HEK293 (cell line): ENCODE data around the gene CTPS1.

Experiments
- CTCF ChIP-seq: fragments of 450-650 bp; formaldehyde crosslinking; IDR thresholded peaks from 2 replicates; pipeline ENCODE4 v1.5.1; 2016; ENCODE audit warnings: missing biosample characterization, missing genetic modification characterization
- ZFP37 ChIP-seq: fragments of 450-650 bp; formaldehyde crosslinking; IDR thresholded peaks from 2 replicates; pipeline ENCODE4 v1.5.1; 2016; ENCODE audit warnings: missing biosample characterization, missing genetic modification characterization
- ZNF18 ChIP-seq: fragments of 450-650 bp; formaldehyde crosslinking; IDR thresholded peaks from 2 replicates; pipeline ENCODE4 v1.5.1; 2016; ENCODE audit warnings: missing biosample characterization, missing genetic modification characterization
- ZNF23 ChIP-seq: fragments of 450-650 bp; formaldehyde crosslinking; IDR thresholded peaks from 2 replicates; pipeline ENCODE4 v1.5.1; 2016; ENCODE audit warnings: missing biosample characterization, missing genetic modification characterization, borderline replicate concordance
- ZNF544 ChIP-seq: fragments of 450-650 bp; formaldehyde crosslinking; IDR thresholded peaks from 2 replicates; pipeline ENCODE4 v1.5.0; 2017; ENCODE audit warnings: missing biosample characterization, missing genetic modification characterization
- ZNF571 ChIP-seq: fragments of 450-650 bp; formaldehyde crosslinking; IDR thresholded peaks from 2 replicates; pipeline ENCODE4 v1.5.0; 2017; ENCODE audit warnings: missing biosample characterization, missing genetic modification characterization
- ZNF626 ChIP-seq: fragments of 450-650 bp; sonication (Bioruptor Pico); formaldehyde crosslinking; IDR thresholded peaks from 2 replicates; pipeline ENCODE4 v1.5.1; 2018; ENCODE audit warnings: missing biosample characterization, missing genetic modification characterization, inconsistent platforms
- ZNF639 ChIP-seq: fragments of 450-650 bp; formaldehyde crosslinking; IDR thresholded peaks from 2 replicates; pipeline ENCODE4 v1.5.1; 2016; ENCODE audit warnings: missing biosample characterization, missing genetic modification characterization

GRCh38 chr1:41019353-41019745 lies 39.9 kb downstream of the CTPS1 start:
- no peak for TF ChIP-seq ZNF639
- no peak for TF ChIP-seq ZNF571 (tag by site-specific recombination)
- no peak for TF ChIP-seq ZNF626 (tag by site-specific recombination)
- no peak for TF ChIP-seq CTCF (tag by site-specific recombination)
- no peak for TF ChIP-seq ZNF544
- no peak for TF ChIP-seq ZNF23 (tag by site-specific recombination)
- TF ChIP-seq ZFP37, result no peak
- no peak for TF ChIP-seq ZNF18
